Coronary artery (tissue), 2 donors: Measurements from ENCODE around the gene KRTAP10-11.
"Not testable (repeated sequence)": the region's sequence is repeated elsewhere in the genome, so short reads cannot be mapped to it uniquely, and the experiment has no call there.

ENCODE experiments used
- DNase-seq: peaks from one replicate; pipeline ENCODE4 v3.0.0-alpha.2; 2017; ENCODE audit warnings: low spot score
- H3K27ac ChIP-seq, 2 donors: fragments of 200-600 bp; sonication (generic); one replicate each; pipeline ENCODE4 v1.5.1; 2016 to 2019
- H3K4me3 ChIP-seq: fragments of 200-600 bp; sonication (generic); 2 replicates; pipeline ENCODE4 v1.5.1; 2016; ENCODE audit warnings: mild to moderate bottlenecking, moderate library complexity
- TF ChIP-seq, protein P1 (sequence below): fragments of 200-600 bp; sonication (generic); IDR thresholded peaks from one replicate; pipeline ENCODE4 v1.5.1; 2019; ENCODE audit warnings: antibody characterized with exemption

The KRTAP10-11 gene, protein sequence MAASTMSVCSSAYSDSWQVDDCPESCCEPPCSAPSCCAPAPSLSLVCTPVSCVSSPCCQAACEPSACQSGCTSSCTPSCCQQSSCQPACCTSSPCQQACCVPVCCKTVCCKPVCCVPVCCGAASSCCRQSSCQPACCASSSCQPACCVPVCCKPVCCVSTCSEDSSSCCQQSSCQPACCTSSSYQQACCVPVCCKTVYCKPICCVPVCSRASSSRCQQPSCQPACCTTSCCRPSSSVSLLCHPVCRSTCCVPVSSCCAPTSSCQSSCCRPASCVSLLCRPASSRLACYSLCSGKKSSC

GRCh38 chr21:44646366-44647221, at the start of gene KRTAP10-11:
KRTAP10-11 (plus strand) TSS chr21:44646414; CDS start chr21:44646459, 45 bp downstream.
- not testable (repeated sequence) for DNase-seq, H3K27ac ChIP-seq

DNA sequence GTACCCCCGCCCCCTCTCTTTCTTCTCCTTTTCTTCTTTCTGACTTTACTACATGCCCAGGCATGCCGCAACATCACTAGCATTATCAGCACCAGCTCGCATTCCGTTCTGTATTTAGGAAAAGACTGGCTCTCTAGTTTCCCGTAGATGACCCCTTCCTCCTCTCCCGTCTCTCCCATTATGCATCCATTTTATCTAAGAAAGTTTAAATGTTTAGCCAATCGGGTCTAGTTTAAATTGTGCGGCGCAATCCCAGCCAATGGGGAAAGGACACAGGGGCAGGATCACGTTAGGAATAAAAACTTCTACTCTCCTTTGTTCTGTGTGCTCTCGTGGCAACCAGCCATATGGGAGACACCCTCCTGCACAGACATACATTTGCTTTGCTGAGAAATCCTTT, 48.2 kb upstream of the KRTAP10-11 start:
- TF ChIP-seq, protein P1, sequence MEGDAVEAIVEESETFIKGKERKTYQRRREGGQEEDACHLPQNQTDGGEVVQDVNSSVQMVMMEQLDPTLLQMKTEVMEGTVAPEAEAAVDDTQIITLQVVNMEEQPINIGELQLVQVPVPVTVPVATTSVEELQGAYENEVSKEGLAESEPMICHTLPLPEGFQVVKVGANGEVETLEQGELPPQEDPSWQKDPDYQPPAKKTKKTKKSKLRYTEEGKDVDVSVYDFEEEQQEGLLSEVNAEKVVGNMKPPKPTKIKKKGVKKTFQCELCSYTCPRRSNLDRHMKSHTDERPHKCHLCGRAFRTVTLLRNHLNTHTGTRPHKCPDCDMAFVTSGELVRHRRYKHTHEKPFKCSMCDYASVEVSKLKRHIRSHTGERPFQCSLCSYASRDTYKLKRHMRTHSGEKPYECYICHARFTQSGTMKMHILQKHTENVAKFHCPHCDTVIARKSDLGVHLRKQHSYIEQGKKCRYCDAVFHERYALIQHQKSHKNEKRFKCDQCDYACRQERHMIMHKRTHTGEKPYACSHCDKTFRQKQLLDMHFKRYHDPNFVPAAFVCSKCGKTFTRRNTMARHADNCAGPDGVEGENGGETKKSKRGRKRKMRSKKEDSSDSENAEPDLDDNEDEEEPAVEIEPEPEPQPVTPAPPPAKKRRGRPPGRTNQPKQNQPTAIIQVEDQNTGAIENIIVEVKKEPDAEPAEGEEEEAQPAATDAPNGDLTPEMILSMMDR: no peak
- no peak overlapping the region for H3K27ac ChIP-seq
- DNase-seq: no peak

More at GRCh38 chr21:44646366-44647221, at the start of gene KRTAP10-11:
- not testable (repeated sequence) for H3K4me3 ChIP-seq

GRCh38 chr21:44599264-44600029, 46.8 kb upstream of the KRTAP10-11 start:
- TF ChIP-seq, protein P1: no peak
- no peak overlapping the region for H3K27ac ChIP-seq
- no peak overlapping the region for H3K4me3 ChIP-seq
- no peak for DNase-seq

More for the DNA sequence above, 48.2 kb upstream of the KRTAP10-11 start:
- no peak overlapping the region for H3K4me3 ChIP-seq

DNA sequence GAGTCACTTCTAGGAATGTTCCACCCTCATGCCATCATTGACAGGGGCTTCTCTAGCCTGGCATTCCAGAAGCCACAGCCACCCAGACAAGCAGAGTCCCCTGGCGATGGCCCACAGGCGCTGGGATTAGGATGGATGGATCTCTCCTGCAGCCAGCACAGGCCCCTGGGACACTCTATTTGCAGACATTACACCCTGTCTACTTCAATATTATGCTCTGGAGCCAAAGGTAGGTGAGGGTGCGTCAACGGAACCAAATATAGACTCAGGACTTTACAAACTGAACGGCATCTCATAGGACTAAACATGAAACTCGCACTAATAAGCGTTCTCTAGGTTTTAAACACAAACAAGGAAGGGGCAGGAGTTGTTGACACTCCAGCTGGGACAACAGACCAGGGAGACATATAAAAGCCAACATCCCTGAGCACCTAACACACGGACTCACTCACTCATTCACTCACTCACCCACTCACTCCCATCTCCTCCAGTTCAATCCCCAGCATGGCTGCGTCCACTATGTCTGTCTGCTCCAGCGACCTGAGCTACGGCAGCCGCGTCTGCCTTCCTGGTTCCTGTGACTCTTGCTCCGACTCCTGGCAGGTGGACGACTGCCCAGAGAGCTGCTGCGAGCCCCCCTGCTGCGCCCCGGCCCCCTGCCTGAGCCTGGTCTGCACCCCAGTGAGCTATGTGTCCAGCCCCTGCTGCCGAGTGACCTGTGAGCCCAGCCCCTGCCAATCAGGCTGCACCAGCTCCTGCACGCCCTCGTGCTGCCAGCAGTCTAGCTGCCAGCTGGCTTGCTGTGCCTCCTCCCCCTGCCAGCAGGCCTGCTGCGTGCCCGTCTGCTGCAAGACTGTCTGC, 45.9 kb upstream of the KRTAP10-11 start, which contains the start of gene KRTAP10-7:
Gene KRTAP10-7 (plus strand): TSS at position 480 of the 861 bp plus-strand sequence. CDS start 25 bp downstream, at position 505.
- H3K27ac ChIP-seq, H3K4me3 ChIP-seq: not testable (repeated sequence)

GRCh38 chr21:44601091-44601490, 45.1 kb upstream of the KRTAP10-11 start:
- H3K27ac ChIP-seq, DNase-seq, H3K4me3 ChIP-seq: not testable (repeated sequence)

More for the DNA sequence above, 45.9 kb upstream of the KRTAP10-11 start, which contains the start of gene KRTAP10-7:
- DNase-seq: not testable (repeated sequence)

DNA sequence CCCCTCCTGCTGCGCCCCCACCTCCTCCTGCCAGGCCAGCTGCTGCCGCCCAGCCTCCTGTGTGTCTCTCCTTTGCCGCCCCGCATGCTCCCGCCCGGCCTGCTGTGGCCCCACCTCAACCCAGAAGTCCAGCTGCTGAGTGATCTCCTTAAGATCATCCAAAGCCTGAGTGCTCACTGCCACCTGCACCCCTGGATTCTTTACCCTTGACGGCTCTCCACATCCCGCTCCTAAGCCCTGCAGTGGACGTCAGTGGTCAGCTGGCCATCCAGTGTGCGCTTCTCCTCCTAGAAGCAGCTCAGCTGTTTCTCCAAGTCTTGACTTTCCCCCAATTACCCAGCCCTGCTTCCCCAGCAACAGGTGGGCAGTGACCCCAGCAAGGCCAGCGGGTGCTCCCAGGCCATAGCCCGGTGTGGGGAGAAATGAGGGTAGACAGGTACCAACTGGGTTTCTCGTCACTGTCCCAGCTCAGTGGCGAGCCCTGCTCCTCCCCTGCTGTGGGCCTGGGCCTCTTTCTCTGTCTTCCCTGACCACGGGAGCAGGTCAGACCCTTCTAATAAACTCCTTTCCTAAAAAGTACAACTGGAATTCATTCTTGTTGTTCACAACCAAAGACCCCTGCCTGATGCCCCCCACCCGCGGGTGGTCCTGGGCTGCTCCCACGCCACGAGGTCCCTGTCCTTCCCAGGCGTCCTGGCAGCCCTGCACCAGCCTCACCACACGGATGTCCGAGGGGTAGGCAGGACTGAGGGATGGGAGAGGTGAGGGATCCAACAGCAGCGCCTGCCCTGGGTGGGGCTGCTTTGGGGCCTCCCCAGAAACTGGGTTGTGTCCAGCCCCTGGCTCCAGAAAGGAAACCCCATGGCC, 44.4 kb upstream of the KRTAP10-11 start:
- H3K27ac ChIP-seq: no peak overlapping the region
- TF ChIP-seq, protein P1: no peak
- DNase-seq: no peak
- no peak overlapping the region for H3K4me3 ChIP-seq

DNA sequence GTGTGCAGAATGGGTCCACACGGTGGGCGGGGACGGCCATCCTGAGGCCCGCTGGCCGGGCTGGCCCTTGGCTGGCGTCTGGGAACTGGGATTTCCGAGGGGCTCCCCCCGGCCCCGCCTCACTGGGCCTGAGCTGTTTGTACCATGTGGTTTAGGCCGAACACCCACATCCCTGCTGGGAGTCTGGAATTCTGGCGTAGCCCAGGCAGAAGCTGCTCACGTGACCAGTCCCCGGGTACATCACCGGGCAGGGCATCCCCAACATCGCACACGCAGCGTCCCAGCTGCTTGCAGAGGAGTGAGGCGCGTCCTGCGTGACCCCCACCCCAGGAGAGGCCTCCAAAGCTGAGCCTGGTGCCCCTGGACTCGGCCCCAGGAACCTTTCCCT, 43.8 kb upstream of the KRTAP10-11 start:
- TF ChIP-seq, protein P1: no peak
- Histone ChIP-seq H3K27ac (no peak overlapping the region), H3K4me3 (no peak overlapping the region)
- no peak for DNase-seq
